HL-60 (cell line): ENCODE measurements around the gene TRIM72.
A peak's percentile ranks its signal among the peaks of the same experiment; 100 is the strongest.
"Not testable (repeated sequence)": the region's sequence is repeated elsewhere in the genome, so short reads cannot be mapped to it uniquely, and the experiment has no call there.

Experiments used
- DNase-seq, 2 experiments: peaks; one replicate each; pipeline ENCODE4 v3.0.0-alpha.2; 2010 to 2020; ENCODE audit warnings: low read depth in 1 of 2, low spot score in 1 of 2
- H3K27ac ChIP-seq: fragments of 250-450 bp; sonication (Bioruptor Pico); replicated peaks from 2 replicates; pipeline ENCODE4 v1.5.1; 2020; ENCODE audit warnings: mild to moderate bottlenecking, moderate library complexity
- H3K27me3 ChIP-seq: fragments of 250-450 bp; sonication (Bioruptor Pico); 2 replicates; pipeline ENCODE4 v1.5.1; 2021; ENCODE audit warnings: mild to moderate bottlenecking, moderate library complexity; ENCODE audit not compliant: insufficient read depth, poor library complexity, severe bottlenecking
- H3K4me3 ChIP-seq: replicated peaks from 2 replicates; pipeline ENCODE4 v1.5.1; 2011; ENCODE audit warnings: mild to moderate bottlenecking, control low read depth, low read length; ENCODE audit not compliant: insufficient read depth
- CTCF ChIP-seq: IDR thresholded peaks from one replicate; pipeline ENCODE4 v1.5.1; 2011; ENCODE audit warnings: low read length, control low read depth, inconsistent platforms; ENCODE audit not compliant: insufficient read depth
- GABPA ChIP-seq: IDR thresholded peaks from 2 replicates; pipeline ENCODE4 v1.6.1; 2012; ENCODE audit warnings: low read depth
- POLR2AphosphoS5 ChIP-seq: IDR thresholded peaks from 2 replicates; pipeline ENCODE4 v1.6.1; 2012; ENCODE audit warnings: low read depth
- REST ChIP-seq: IDR thresholded peaks from 2 replicates; pipeline ENCODE4 v1.6.1; 2012; ENCODE audit warnings: low read depth; ENCODE audit not compliant: insufficient replicate concordance
- SPI1 ChIP-seq: IDR thresholded peaks from 2 replicates; pipeline ENCODE4 v1.6.1; 2012; ENCODE audit warnings: low read depth, mild to moderate bottlenecking, borderline replicate concordance

Gene TRIM72

GRCh38 chr16:31243734-31244670, 30.1 kb downstream of the TRIM72 start:
- no peak overlapping the region for H3K4me3 ChIP-seq
- H3K27me3 ChIP-seq: no peaks in the 10 kb centered on the region
- H3K27ac ChIP-seq: peak overlapping the region; percentile 31
- TF ChIP-seq SPI1 (peak; percentile 100), REST (no peak)
- DNase-seq: peak; percentile 67 to 86

DNA sequence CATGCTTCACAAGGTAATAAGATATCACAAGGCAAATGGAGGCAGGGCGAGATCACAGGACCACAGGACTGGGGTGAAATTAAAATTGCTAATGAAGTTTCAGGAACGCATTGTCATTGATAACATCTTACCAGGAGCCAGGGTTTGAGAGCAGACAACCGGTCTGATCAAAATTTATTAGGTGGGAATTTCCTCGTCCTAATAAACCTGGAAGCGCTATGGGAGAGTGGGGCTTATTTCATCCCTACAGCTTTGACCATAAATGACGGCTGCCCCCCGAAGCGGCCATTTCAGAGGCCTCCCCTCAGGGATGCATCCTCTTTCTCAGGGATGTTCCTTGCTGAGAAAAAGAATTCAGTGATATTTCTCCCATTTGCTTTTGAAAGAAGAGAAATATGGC, 31.7 kb downstream of the TRIM72 start:
- not testable (repeated sequence) for H3K4me3 ChIP-seq, H3K27me3 ChIP-seq, DNase-seq, H3K27ac ChIP-seq

GRCh38 chr16:31246296-31246695, 32.4 kb downstream of the TRIM72 start:
- Histone ChIP-seq H3K27me3 (no peaks in the 10 kb centered on the region), H3K27ac (no peak overlapping the region), H3K4me3 (no peak overlapping the region)
- TF ChIP-seq POLR2AphosphoS5 (no peak), REST (no peak), SPI1 (no peak), GABPA (no peak), CTCF (no peak)
- no peak for DNase-seq

DNA sequence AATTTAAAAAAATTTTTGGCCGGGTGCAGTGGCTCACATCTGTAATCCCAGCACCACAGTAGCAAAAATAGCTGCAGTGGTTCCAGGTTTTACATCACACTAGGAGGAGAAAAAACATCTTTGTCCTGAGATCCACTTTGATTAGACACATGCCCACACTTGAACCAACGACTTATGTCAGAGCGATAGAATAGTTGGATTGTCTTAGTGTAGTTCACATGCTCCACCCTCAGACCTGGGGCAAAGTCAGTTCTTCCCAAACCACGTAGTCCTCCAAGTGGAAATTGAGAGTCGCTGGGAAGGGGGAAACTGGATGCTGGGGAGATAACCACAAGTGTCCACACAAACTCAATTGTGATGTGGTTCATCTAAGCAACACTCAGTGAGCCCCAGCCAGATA, 34.4 kb downstream of the TRIM72 start:
- H3K27me3 ChIP-seq: no peaks in the 10 kb centered on the region
- no peak for DNase-seq
- H3K27ac ChIP-seq: no peak overlapping the region
- TF ChIP-seq GABPA (no peak), POLR2AphosphoS5 (no peak), CTCF (no peak), SPI1 (no peak), REST (no peak)
- no peak overlapping the region for H3K4me3 ChIP-seq
